Breast epithelium (tissue), 4 donors: Measurements from ENCODE around the gene DIP2B. TPM values are rescaled to one million over a fixed set of nuclear protein-coding genes. Genes with fewer than 3 reads are reported as not detected.
A peak's percentile ranks its signal among the peaks of the same experiment; 100 is the strongest.

Experiments used
- DNase-seq, 2 donors: peaks; one replicate each; pipeline ENCODE4 v3.0.0-alpha.2; 2019; ENCODE audit warnings: low spot score in 2 of 2
- H3K27ac ChIP-seq, 2 donors: fragments of 200-600 bp; sonication (generic) in 1 of 2; one replicate each; pipeline ENCODE4 v1.5.1; 2016 to 2019; ENCODE audit warnings: mild to moderate bottlenecking in 1 of 2
- H3K27me3 ChIP-seq, 2 donors: fragments of 200-600 bp; sonication (generic) in 1 of 2; one replicate each; pipeline versions ENCODE4 v1.5.1 to v1.6.0; 2017 to 2019; ENCODE audit warnings: control low read depth in 1 of 2, mild to moderate bottlenecking in 1 of 2
- H3K36me3 ChIP-seq: fragments of 200-600 bp; one replicate; pipeline ENCODE4 v1.5.1; 2019
- H3K4me1 ChIP-seq, 2 donors: fragments of 200-600 bp; sonication (generic); one replicate each; pipeline ENCODE4 v1.5.1; 2016 to 2019; ENCODE audit warnings: control low read depth in 1 of 2
- H3K4me3 ChIP-seq, 3 donors: fragments of 200-600 bp; sonication (generic); 1 replicate in 2 of 3; 2 replicates in 1 of 3; pipeline ENCODE4 v1.5.1; 2016 to 2019; ENCODE audit warnings: mild to moderate bottlenecking in 3 of 3, moderate library complexity in 2 of 3
- H3K9me3 ChIP-seq, 2 donors: fragments of 200-600 bp; sonication (generic) in 1 of 2; one replicate each; pipeline ENCODE4 v1.5.1; 2016 to 2019; ENCODE audit warnings: control low read depth in 1 of 2
- POLR2A ChIP-seq: fragments of 450-650 bp; IDR thresholded peaks from one replicate; pipeline ENCODE4 v1.6.1; 2016; ENCODE audit warnings: antibody characterized with exemption, mild to moderate bottlenecking, moderate library complexity
- POLR2AphosphoS5 ChIP-seq, 3 donors: sonication (generic); formaldehyde crosslinking; IDR thresholded peaks; one replicate each; pipeline ENCODE4 v1.6.1; 2017; ENCODE audit warnings: antibody characterized with exemption in 3 of 3
- intact Hi-C: fragments of 100-400 bp; cut with DNase I; formaldehyde crosslinking; loops from one replicate; pipeline ENCODE4 v1.15.1; 2023; ENCODE audit warnings: low total_unique reads
- total RNA-seq, 3 donors: library from RNA; depleted of rRNA; stranded (reverse); fragments of >200 nt; gene quantifications; one replicate each; pipeline ENCODE4 v1.1.0, GENCODE V29; 2016
- TF ChIP-seq, protein P1 (sequence below), 3 donors: fragments of 450-650 bp; IDR thresholded peaks; one replicate each; pipeline ENCODE4 v1.5.1; 2016 to 2017; ENCODE audit warnings: antibody characterized with exemption in 3 of 3, mild to moderate bottlenecking in 3 of 3, moderate library complexity in 3 of 3

Gene DIP2B
- total RNA-seq, 3 donors from 2014 or later, result 26.6 to 44.8 (median 33.4) TPM

DNA sequence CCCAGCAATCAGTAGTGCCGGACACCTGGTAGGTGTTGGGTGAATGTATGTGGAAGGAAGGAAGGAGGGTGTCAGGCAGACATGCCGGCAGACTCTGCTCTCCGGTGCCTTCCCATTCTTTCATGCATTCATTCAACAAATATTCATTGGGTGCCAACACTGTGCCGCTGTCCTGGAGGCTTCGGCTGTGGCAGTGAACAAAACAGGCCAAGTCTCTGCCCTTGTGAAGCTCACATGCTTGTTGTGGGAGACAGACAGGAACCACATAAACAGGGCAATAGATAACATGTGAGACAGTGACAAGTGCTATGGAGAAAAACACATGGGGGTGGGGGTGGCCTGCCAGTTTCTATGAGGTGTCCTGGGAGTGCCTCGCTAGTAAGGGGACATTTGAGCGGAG is 202.6 kb downstream of the DIP2B start:
- Histone ChIP-seq H3K9me3 (no peaks in the 10 kb centered on the region), H3K4me3 (no peak overlapping the region), H3K27me3 (no peaks in the 10 kb centered on the region), H3K36me3 (peaks cover 12% of the 10 kb centered on the region), H3K4me1 (no peaks in the 10 kb centered on the region), H3K27ac (no peak overlapping the region)
- no peak for DNase-seq
- TF ChIP-seq POLR2A (no peak), POLR2AphosphoS5 (IDR thresholded peaks at IDR 0.05) (no peak)
- TF ChIP-seq, protein P1, sequence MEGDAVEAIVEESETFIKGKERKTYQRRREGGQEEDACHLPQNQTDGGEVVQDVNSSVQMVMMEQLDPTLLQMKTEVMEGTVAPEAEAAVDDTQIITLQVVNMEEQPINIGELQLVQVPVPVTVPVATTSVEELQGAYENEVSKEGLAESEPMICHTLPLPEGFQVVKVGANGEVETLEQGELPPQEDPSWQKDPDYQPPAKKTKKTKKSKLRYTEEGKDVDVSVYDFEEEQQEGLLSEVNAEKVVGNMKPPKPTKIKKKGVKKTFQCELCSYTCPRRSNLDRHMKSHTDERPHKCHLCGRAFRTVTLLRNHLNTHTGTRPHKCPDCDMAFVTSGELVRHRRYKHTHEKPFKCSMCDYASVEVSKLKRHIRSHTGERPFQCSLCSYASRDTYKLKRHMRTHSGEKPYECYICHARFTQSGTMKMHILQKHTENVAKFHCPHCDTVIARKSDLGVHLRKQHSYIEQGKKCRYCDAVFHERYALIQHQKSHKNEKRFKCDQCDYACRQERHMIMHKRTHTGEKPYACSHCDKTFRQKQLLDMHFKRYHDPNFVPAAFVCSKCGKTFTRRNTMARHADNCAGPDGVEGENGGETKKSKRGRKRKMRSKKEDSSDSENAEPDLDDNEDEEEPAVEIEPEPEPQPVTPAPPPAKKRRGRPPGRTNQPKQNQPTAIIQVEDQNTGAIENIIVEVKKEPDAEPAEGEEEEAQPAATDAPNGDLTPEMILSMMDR (IDR thresholded peaks at IDR 0.05), result no peak
- intact Hi-C loops, result no loop called here

DNA sequence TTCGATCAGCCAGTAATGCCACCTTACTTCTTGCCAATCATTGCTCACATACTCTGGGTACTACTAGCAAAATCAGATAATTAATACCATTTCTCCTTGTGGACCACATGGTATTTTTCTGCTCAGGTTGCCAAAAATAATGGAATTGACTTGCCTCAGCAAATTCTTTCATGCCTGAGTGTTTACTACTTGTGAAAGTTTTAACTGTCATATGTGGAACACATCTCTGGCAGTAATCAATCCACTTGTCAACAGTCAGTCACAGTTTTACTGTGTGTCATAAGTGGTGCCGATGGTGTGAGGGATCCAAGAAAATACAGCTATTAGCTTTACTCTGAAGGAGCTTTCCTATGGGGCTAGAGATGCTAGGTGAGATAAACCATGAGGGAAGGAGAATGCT is 203.8 kb downstream of the DIP2B start:
- TF ChIP-seq, protein P1 (IDR thresholded peaks at IDR 0.05), result no peak
- H3K4me1 ChIP-seq, result no peaks in the 10 kb centered on the region
- H3K27me3 ChIP-seq, result no peaks in the 10 kb centered on the region
- H3K27ac ChIP-seq, result no peak overlapping the region
- H3K36me3 ChIP-seq, result peaks cover 12% of the 10 kb centered on the region
- H3K4me3 ChIP-seq, result no peak overlapping the region
- no peak for DNase-seq
- intact Hi-C loops, result no loop called here
- H3K9me3 ChIP-seq, result no peaks in the 10 kb centered on the region

DNA sequence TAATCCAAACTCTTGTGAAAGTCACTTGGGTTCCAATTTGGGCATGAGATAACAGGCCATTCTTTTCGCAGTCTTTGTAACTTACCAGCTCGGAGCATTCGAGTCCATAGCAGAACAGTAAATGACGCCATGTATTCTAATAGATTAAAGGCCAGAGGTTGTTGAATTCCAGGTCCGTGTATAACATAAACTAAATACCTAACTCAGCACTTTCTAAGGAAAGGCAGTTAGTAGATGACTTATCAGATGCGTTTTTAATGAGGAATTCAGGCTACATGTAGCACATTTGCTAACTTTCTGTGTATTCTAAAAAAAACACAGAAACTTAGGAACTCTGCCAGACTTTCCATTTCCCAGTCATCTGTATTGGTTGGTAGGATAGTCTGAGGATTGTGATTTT is 206.3 kb downstream of the DIP2B start:
- TF ChIP-seq POLR2AphosphoS5 (IDR thresholded peaks at IDR 0.05) (no peak), POLR2A (no peak)
- TF ChIP-seq, protein P1 (IDR thresholded peaks at IDR 0.05), result no peak
- no peaks in the 10 kb centered on the region for H3K9me3 ChIP-seq
- H3K4me1 ChIP-seq, result peaks cover 0 to 8% of the 10 kb centered on the region in 2 donors
- H3K27me3 ChIP-seq, result no peaks in the 10 kb centered on the region
- no peak overlapping the region for H3K4me3 ChIP-seq
- H3K27ac ChIP-seq, result no peak overlapping the region
- DNase-seq, result no peak
- H3K36me3 ChIP-seq, result peaks cover 4% of the 10 kb centered on the region
- intact Hi-C loops, result no loop called here

DNA sequence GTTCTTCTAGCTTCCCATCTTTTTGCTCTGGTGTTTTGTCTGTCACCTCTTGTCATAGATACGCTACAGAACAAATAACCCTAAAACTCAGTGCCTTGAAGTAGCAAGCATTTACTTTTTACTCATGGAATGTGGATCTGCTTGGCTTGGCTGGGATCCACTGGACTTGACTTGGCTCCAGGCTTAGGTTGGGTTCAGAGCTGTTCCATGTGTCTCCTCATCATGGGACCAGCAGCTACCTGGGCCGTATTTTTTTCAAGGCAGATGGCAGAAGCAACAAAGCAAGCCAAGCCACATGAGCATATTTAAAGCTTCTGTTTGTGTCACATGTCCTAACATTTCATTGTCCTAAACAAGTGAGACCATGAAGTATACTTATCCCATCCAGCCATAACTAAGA is 210.4 kb downstream of the DIP2B start:
- Histone ChIP-seq H3K27ac (peak overlapping the region; percentile 9 to 57), H3K36me3 (no peaks in the 10 kb centered on the region), H3K9me3 (no peaks in the 10 kb centered on the region), H3K4me1 (peaks cover 0 to 8% of the 10 kb centered on the region in 2 donors), H3K4me3 (no peak overlapping the region), H3K27me3 (no peaks in the 10 kb centered on the region)
- intact Hi-C loops, result no loop called here
- TF ChIP-seq, protein P1 (IDR thresholded peaks at IDR 0.05), result no peak
- TF ChIP-seq POLR2AphosphoS5 (IDR thresholded peaks at IDR 0.05) (no peak), POLR2A (no peak)
- DNase-seq, result peak in 1 of 2 donors; percentile 33

DNA sequence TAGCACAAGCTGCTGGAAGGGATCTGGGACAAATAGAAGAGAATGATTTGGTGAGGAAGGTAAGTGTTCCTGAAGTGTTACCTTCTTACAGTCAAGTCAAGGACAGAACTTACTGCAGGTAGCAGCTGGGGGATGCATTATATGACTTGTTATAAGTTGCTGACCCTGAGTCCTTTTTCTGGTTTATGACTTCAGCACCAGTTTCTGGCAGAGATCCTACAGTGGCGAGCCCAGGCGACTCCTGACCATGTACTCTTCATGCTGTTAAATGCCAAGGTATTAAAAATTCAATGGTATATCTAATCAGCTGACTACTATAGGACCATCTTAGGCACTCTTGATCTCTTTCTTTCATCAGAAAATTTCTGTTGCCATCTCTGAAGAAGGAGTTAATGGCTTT is 214.0 kb downstream of the DIP2B start:
- no peaks in the 10 kb centered on the region for H3K36me3 ChIP-seq
- intact Hi-C loops, result loop anchor here (1.0 kb wide), 1 partner anchor 14 kb away; no protein-coding TSS in a partner anchor

More for the DNA sequence above, 214.0 kb downstream of the DIP2B start:
- H3K27ac ChIP-seq, result no peak overlapping the region
- TF ChIP-seq POLR2A, result no peak
- TF ChIP-seq POLR2AphosphoS5 (IDR thresholded peaks at IDR 0.05), result no peak
- TF ChIP-seq, protein P1 (IDR thresholded peaks at IDR 0.05), result no peak
- peaks cover 0 to 8% of the 10 kb centered on the region in 2 donors for H3K4me1 ChIP-seq
- no peak overlapping the region for H3K4me3 ChIP-seq
- H3K9me3 ChIP-seq, result no peaks in the 10 kb centered on the region
- H3K27me3 ChIP-seq, result no peaks in the 10 kb centered on the region
- no peak for DNase-seq
